ENCODE measurements around the gene ABCB10.

Gene ABCB10

DNA sequence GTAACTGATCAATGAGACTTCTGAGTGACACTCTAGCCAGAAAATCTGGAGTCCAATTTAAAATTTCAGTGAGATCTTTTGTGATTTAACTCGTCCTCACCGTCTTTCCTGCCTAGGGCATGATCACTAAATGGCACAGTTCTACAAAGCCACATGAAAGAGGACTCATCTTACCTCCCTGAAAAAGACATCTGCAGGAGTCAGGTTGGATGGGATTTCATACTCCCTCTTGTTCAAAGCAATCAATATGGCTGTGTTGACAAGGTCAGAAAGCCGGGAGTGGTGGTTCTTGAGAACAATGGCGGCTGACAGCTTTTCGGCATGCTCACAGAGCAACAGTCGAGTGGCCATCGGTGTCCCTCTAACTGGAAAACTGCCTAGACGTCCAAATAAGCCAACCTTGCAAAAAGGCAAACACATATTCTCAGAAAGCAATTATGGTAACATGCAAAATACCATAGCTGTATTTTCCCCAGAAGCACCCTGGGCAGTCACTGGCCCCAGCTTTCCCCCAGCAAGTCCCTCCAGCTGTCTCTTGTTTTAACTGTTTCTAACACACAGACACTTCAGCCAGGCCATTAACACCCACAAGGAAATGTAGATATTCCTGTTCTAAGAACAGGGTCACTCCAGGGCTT, 88.0 kb downstream of the ABCB10 start:
- no peak for DNase-seq

DNA sequence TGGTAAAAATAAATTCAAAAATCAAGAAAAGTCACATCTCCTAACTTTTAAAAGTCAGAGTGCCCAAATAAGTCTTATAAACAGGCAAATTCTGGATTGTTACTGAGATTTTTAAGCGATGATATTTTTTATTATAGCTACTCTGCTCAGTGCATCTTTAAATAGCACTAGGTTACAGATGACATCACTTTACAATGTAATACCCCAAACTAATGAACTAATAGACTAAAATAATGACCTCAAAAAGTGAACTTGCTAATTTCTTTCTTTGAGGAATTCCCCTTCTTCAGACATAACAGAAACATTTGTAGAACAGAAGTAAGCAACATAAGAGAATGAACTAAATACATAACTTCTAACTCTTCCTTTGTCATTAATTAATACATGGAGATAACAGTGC, 91.6 kb downstream of the ABCB10 start:
- DNase-seq: no peak

All from suppressor macrophage treated with lipopolysaccharide for 4 hours (primary cell).